Mucosa of stomach (tissue), 1 donor: Measurements from ENCODE around the gene MUC2.

Experiments used
- H3K27me3 ChIP-seq: one replicate; pipeline ENCODE4 v1.7.0; 2013; ENCODE audit warnings: mild to moderate bottlenecking, low read length; ENCODE audit not compliant: control insufficient read depth, insufficient read depth
- H3K36me3 ChIP-seq: one replicate; pipeline ENCODE4 v1.7.0; 2013; ENCODE audit warnings: low read length; ENCODE audit not compliant: control insufficient read depth, insufficient read depth
- H3K4me1 ChIP-seq: one replicate; pipeline ENCODE4 v1.7.0; 2013; ENCODE audit warnings: mild to moderate bottlenecking, low read length; ENCODE audit not compliant: control insufficient read depth, insufficient read depth
- H3K4me3 ChIP-seq: one replicate; pipeline ENCODE4 v1.7.0; 2013; ENCODE audit warnings: low read length
- H3K9ac ChIP-seq: one replicate; pipeline ENCODE4 v1.7.0; 2013; ENCODE audit warnings: mild to moderate bottlenecking, low read length, moderate library complexity
- H3K9me3 ChIP-seq: one replicate; pipeline ENCODE4 v1.7.0; 2013; ENCODE audit warnings: mild to moderate bottlenecking, low read length, moderate library complexity; ENCODE audit not compliant: control insufficient read depth
- donor health status: Pancreatic carcinoma.

MUC2 gene

DNA sequence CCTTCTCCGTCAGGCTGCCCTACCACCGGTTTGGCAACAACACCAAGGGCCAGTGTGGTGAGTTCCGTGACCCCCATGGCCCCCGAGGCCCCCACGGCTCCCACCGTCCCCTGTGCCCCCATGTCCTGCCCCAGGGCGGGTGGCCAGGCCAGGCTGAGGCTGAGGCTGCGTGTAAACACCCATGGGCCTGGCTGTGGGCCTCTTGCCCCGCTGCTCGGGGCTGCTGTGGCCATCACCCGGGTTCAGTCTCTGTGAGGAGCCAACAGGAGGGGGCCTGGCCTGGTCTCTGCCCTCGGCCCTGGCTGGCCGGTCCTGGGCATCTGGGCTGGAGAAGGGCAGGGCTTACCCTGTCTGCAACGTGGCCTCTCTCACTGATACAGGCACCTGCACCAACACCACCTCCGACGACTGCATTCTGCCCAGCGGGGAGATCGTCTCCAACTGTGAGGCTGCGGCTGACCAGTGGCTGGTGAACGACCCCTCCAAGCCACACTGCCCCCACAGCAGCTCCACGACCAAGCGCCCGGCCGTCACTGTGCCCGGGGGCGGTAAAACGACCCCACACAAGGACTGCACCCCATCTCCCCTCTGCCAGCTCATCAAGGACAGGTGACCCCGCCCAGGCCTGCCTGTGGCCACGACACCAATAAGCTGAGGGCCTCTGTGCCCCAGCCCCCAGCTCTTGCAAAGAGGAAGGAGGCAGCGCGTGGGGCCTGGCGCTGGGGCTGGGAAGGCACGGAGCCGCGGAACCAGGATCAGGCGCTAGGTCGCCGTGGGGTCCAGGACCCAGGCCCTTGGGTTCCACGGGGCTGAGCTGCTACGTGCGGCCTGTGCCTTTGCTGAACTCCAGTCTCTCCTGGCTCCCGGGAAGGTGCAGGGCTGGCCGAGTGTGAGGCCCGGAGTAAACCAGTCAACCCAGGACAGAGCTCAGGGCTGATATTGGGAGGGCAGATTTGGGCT is 29.0 kb downstream of the MUC2 start:
- Histone ChIP-seq H3K9me3 (no peaks in the 10 kb centered on the region), H3K4me1 (no peaks in the 10 kb centered on the region), H3K4me3 (no peak overlapping the region), H3K27me3 (no peaks in the 10 kb centered on the region), H3K9ac (no peak overlapping the region), H3K36me3 (no peaks in the 10 kb centered on the region)

DNA sequence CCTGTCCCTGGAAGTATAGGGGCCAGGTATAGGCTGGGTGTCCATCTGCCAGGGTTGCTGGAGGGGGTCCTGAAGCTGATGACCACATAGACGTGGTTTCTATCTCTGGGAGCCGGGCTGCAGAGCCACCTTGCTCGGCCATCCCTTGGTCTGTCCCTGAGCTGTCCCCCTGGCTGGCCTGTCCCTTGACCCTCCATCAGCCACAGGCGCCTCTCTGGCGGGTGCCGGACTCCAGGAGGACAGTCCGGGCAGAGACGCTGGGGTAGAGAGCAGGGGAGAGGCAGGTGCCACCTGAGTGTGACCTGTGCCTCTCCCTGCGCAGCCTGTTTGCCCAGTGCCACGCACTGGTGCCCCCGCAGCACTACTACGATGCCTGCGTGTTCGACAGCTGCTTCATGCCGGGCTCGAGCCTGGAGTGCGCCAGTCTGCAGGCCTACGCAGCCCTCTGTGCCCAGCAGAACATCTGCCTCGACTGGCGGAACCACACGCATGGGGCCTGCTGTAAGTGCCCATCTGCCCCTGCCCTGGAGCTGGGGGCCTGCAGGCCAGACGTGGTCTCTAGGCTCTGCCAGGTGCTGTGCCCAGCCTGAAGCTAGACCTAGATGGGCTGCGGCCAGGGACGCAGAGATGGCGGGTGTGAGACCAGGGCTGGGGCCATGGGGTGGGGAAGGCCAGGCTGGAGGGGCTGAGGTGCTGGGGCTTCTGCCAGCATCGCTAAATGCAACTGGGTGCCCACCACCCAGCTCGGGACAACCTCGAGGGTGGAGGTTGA is 29.9 kb downstream of the MUC2 start:
- H3K4me3 ChIP-seq = no peak overlapping the region
- H3K4me1 ChIP-seq = no peaks in the 10 kb centered on the region
- H3K27me3 ChIP-seq = no peaks in the 10 kb centered on the region
- H3K36me3 ChIP-seq = no peaks in the 10 kb centered on the region
- H3K9ac ChIP-seq = no peak overlapping the region
- no peaks in the 10 kb centered on the region for H3K9me3 ChIP-seq

DNA sequence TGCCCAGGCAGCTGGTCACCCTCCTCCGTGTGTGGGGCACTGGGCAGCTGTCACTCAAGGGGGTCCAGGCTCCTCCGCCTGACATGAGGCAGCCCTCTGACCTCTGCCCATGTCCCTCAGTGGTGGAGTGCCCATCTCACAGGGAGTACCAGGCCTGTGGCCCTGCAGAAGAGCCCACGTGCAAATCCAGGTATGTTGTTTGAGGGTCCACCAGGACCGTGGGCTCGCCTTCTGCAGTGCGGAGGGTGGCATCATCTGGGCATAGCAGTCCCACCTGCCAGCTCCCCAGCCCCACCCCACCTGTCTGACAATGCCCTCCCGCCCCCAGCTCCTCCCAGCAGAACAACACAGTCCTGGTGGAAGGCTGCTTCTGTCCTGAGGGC is 30.5 kb downstream of the MUC2 start:
- H3K9me3 ChIP-seq = no peaks in the 10 kb centered on the region
- no peaks in the 10 kb centered on the region for H3K4me1 ChIP-seq
- H3K36me3 ChIP-seq = no peaks in the 10 kb centered on the region
- no peak overlapping the region for H3K9ac ChIP-seq
- no peak overlapping the region for H3K4me3 ChIP-seq
- H3K27me3 ChIP-seq = no peaks in the 10 kb centered on the region

DNA sequence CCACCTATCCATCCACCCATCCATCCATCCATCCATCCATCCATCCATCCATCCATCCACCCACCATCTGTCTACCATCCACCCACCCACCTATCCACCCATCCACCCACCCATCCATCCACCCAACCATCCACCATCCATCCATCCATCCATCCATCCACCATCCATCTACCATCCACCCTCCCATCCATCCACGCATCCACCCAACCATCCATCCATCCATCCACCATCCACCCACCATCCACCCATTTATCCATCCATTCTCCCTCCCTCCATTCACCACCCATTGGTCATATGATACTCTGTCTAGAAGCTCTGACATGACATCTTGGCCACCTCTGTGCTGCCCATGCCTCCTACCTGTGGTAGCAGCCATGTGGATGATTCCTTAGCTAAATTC is 31.7 kb downstream of the MUC2 start:
- no peaks in the 10 kb centered on the region for H3K36me3 ChIP-seq
- H3K27me3 ChIP-seq = no peaks in the 10 kb centered on the region
- no peak overlapping the region for H3K9ac ChIP-seq
- H3K4me3 ChIP-seq = no peak overlapping the region
- H3K4me1 ChIP-seq = no peaks in the 10 kb centered on the region
- no peaks in the 10 kb centered on the region for H3K9me3 ChIP-seq

DNA sequence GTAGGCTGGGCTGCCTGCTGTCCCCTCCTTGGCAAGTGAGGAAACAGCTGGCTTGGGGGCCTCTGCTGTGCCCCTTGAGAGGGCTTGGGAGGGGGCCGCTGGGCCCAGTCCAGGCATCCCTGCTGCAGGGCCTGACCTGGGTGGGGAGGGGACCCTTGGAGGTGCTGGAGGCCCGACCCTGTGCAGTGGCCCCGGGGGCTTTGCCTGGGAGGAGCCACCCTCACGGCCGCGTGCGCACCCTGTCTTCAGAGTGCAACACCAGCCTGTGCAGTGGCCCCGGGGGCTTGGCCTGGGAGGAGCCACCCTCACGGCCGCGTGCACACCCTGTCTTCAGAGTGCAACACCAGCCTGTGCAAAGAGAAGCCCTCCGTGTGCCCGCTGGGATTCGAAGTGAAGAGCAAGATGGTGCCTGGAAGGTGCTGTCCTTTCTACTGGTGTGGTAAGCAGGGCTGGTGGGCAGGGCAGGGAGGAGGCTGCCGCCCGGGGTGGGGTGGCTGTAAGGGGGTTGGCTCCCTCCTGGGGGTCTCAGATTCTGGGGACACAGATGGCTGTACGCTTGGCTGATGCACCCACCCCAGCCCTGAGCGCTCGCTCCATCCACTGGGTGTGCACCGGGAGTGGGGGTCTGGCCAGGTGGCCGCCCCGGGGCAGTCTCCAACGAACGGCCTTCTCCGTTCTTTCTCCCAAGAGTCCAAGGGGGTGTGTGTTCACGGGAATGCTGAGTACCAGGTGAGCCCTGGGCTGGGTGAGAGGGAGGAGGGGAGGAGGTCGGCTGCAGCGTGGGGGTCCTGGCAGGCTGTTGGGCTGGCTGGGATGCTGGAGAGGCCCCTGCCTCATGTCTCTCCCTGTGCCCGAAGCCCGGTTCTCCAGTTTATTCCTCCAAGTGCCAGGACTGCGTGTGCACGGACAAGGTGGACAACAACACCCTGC is 32.9 kb downstream of the MUC2 start:
- no peaks in the 10 kb centered on the region for H3K36me3 ChIP-seq
- H3K9ac ChIP-seq = no peak overlapping the region
- no peaks in the 10 kb centered on the region for H3K9me3 ChIP-seq
- peaks cover 3% of the 10 kb centered on the region for H3K4me1 ChIP-seq
- no peak overlapping the region for H3K4me3 ChIP-seq
- H3K27me3 ChIP-seq = no peaks in the 10 kb centered on the region

DNA sequence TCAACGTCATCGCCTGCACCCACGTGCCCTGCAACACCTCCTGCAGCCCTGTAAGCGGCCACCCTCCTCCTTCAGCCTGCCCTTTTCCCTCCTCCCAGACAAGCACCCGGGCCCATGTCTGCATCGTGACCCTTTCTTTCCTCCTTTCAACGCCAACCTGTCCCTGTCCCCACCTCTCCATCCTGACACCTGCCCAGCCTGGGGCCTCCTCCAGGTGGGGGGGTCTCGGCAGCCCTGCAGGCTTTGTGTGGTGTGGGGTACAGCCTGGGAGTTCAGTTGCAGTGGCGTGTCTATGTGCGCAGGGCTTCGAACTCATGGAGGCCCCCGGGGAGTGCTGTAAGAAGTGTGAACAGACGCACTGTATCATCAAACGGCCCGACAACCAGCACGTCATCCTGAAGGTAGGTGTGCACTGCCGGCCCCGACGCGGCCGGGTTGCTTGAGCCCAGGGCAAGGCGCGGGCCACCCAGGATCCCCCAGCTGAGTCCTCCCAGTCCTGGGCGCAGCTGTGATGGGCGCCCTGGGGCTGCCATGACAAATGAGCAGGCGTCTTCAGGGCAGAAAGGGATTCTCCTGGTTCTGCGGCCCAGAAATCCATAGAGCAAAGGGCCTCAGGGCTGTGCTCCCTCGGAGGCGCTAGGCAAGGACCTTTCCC is 33.7 kb downstream of the MUC2 start:
- Histone ChIP-seq H3K9ac (no peak overlapping the region), H3K36me3 (no peaks in the 10 kb centered on the region), H3K27me3 (no peaks in the 10 kb centered on the region), H3K9me3 (no peaks in the 10 kb centered on the region), H3K4me3 (no peak overlapping the region), H3K4me1 (peaks cover 5% of the 10 kb centered on the region)

DNA sequence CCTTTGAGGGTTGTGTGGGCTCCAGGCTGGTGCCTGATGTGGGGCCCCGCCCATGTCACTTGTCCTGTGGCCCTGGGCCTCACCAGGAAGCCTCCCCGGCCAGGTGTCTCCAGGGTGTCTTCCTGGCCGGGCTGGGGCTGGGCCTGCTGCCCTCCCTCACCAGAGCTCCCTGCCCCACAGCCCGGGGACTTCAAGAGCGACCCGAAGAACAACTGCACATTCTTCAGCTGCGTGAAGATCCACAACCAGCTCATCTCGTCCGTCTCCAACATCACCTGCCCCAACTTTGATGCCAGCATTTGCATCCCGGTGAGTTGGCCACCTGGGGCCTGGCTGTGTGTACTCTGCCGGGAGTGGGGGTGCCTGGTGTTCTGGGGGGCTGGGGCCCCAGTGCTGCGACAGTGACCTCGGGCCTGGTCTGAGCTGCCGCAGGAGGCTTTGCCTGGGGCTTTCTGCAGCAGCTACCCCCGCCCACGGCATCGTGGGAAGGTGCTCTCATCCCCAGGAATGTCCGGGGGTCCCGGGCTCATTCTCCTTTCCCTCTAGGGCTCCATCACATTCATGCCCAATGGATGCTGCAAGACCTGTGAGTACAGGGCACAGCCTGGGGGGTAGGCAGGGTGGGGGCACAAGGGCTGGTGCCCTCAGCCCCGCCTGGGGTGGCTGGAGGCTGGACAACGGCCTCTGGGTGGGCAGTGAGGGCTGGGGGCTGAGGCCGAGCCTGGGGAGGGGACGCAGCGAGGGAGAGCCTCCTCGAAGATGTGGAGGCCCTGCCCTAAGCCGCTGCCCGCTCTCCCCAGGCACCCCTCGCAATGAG is 34.6 kb downstream of the MUC2 start:
- no peak overlapping the region for H3K4me3 ChIP-seq
- peaks cover 5% of the 10 kb centered on the region for H3K4me1 ChIP-seq
- H3K27me3 ChIP-seq = no peaks in the 10 kb centered on the region
- H3K36me3 ChIP-seq = no peaks in the 10 kb centered on the region
- H3K9me3 ChIP-seq = no peaks in the 10 kb centered on the region
- no peak overlapping the region for H3K9ac ChIP-seq

DNA sequence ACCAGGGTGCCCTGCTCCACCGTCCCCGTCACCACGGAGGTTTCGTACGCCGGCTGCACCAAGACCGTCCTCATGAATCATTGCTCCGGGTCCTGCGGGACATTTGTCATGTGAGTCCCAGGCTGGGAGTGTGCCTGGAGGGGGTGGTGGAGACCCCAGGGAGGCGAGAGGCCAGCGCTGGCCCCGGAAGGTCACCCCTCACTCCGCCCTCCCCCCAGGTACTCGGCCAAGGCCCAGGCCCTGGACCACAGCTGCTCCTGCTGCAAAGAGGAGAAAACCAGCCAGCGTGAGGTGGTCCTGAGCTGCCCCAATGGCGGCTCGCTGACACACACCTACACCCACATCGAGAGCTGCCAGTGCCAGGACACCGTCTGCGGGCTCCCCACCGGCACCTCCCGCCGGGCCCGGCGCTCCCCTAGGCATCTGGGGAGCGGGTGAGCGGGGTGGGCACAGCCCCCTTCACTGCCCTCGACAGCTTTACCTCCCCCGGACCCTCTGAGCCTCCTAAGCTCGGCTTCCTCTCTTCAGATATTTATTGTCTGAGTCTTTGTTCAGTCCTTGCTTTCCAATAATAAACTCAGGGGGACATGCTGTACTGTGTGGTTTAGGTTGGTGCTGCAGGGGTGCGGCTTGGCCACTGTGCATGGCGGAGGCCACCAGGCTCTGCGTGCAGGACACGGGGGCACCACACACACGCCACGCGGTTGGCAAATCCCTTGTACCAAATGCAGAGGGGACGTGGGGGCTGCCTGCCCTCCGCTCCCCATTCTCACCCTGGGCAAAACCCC is 35.4 kb downstream of the MUC2 start:
- Histone ChIP-seq H3K4me1 (peaks cover 12% of the 10 kb centered on the region), H3K36me3 (no peaks in the 10 kb centered on the region), H3K9me3 (no peaks in the 10 kb centered on the region), H3K9ac (no peak overlapping the region), H3K27me3 (no peaks in the 10 kb centered on the region), H3K4me3 (no peak overlapping the region)

DNA sequence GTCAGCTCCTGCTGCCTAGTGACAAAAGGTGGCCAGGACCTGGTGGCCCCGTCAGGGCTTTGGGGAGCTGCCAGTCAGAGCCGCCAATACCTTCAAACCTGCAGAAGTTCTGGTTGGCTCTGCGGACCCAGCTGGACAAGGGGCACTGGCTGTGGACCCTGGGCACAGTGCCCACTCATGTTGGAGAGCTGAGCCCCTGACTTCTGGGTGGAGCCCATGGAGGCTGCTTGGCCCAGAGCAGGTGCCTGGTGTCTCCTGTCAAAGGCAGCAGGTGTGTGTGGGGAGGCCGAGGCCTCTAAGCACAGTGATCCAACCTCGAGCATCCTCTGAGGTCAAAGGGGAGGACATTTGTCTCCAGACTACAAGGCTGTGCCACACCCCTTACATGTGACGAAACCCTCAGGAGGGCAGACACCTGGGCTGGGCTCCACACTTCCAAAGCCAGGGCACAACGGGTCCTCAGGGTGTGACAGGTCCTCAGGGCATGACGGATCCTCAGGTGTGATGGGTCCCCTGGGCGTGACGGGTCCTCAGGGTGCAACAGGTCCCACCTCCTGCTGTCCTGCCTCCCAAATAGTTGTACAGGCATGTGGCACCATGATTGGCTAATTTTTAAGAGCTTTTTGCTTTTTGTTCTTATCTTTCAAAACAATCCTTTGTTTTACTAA is 37.0 kb downstream of the MUC2 start:
- H3K36me3 ChIP-seq = no peaks in the 10 kb centered on the region
- H3K4me1 ChIP-seq = peaks cover 20% of the 10 kb centered on the region
- H3K9me3 ChIP-seq = no peaks in the 10 kb centered on the region
- no peak overlapping the region for H3K9ac ChIP-seq
- no peak overlapping the region for H3K4me3 ChIP-seq
- no peaks in the 10 kb centered on the region for H3K27me3 ChIP-seq
